Measurements from ENCODE around the gene ELF1.
A peak's percentile ranks its signal among the peaks of the same experiment; 100 is the strongest.

ELF1 gene

DNA sequence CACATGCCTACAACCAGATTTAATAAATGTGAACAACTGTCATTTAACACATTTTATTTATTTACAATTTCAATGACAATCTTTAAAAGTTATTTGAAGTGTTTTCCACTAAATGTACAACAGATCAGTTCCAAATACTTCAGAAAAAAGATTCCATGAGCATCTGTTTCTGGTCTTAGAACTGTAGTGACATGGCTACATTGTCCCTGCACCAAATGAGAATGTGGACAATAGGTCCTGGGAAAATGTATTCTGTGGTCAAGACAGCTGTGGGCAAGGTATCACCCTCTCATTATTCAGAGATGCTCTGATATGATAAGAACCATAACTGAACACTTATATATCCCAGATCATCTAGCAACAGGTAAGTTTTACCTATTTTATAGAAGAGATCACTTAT lies 43.7 kb downstream of the ELF1 start:
- no peak overlapping the region for H3K4me3 ChIP-seq (replicated peaks; ENCODE audit: low read depth, low read length)
- DNase-seq (ENCODE audit: extremely low read depth, low read depth) = no peak
- TF ChIP-seq, protein P1, sequence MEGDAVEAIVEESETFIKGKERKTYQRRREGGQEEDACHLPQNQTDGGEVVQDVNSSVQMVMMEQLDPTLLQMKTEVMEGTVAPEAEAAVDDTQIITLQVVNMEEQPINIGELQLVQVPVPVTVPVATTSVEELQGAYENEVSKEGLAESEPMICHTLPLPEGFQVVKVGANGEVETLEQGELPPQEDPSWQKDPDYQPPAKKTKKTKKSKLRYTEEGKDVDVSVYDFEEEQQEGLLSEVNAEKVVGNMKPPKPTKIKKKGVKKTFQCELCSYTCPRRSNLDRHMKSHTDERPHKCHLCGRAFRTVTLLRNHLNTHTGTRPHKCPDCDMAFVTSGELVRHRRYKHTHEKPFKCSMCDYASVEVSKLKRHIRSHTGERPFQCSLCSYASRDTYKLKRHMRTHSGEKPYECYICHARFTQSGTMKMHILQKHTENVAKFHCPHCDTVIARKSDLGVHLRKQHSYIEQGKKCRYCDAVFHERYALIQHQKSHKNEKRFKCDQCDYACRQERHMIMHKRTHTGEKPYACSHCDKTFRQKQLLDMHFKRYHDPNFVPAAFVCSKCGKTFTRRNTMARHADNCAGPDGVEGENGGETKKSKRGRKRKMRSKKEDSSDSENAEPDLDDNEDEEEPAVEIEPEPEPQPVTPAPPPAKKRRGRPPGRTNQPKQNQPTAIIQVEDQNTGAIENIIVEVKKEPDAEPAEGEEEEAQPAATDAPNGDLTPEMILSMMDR (IDR thresholded peaks at IDR 0.05; ENCODE audit: low read depth, low read length, missing control alignments) = no peak

DNA sequence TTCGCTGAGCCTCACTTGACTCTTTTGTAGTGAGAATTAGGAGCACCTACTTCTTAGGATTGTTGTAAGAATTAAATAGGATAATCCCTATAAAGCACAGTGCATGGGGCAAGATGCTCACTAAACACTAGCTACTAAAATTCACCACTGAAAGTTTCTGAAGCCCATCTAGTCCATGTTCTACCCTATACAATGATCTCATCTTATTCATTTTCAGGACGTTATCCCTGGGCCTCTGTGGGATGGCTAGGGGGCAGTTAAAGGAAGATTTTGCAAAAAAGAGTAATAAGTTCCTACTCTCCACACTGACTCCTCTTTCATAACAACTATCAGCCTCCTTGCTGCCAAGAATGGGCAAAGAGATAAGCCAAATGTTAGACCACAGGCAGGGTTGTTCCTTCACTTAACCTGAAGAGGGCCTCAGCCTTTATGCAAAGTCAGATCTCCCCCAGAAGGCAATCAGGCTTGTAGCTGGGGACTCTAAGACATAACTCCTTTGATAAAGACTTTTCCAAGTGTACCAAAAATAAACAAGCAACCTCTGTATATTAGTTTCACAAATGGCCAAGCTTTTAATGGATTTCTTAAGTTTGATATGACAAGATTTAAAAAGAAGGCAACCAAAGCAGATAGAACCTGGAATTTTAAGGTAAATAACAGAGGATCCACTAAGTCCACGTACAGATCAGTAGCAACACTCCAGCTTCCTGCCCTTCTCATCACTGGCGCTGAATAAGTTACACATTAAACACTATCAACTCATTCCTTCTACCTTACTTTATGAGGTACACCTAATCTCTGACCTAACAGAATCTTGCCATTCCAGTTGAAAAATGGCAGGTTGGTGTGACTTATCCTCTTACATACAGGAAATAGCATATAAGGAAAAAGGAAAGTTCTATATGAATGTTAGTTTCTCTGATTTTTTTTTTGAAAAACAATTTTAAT lies 44.4 kb downstream of the ELF1 start:
- TF ChIP-seq, protein P1 (IDR thresholded peaks at IDR 0.05; ENCODE audit: low read depth, low read length, missing control alignments) = peak; percentile 40
- no peak overlapping the region for H3K4me3 ChIP-seq (replicated peaks; ENCODE audit: low read depth, low read length)
- no peak for DNase-seq (ENCODE audit: extremely low read depth, low read depth)

DNA sequence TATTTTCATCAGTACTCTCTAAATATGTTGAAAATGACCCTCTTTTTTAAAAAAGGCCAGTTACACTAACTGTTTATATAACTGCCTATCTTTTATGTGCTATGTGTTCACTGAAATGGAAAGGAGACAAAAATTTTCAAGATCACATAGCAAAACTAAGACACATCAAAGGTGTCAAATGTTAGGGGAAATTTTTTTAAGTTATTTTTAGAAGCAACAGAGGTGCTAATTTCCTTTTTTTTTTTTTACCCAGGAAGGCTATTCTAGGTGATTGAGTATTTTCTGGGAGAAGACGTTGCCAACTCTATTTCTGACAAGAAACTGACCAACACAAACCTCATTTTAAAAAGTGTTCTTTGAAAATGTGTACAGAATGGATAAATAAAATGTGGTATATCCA lies 45.7 kb downstream of the ELF1 start:
- H3K4me3 ChIP-seq (replicated peaks; ENCODE audit: low read depth, low read length) = no peak overlapping the region
- TF ChIP-seq, protein P1 (IDR thresholded peaks at IDR 0.05; ENCODE audit: low read depth, low read length, missing control alignments) = no peak
- DNase-seq (ENCODE audit: extremely low read depth, low read depth) = no peak

DNA sequence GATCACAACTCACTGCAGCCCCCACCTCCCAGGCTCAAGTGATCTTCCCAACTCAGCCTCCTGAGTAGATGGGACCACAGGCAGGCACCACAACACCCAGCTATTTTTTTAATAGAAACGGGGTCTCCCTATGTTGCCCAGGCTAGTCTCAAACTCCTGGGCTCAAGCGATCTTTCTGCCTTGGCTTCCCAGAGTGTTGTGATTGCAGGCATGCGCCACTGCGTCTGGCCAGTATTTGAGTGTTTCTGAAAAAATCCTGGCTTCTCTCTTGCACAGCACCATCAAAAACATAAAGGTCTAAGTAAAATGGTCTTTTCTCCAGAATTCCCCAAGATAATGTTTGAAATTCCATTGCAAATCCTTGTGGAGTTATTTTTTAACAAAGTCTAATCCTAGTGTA lies 47.8 kb downstream of the ELF1 start:
- TF ChIP-seq, protein P1 (IDR thresholded peaks at IDR 0.05; ENCODE audit: low read depth, low read length, missing control alignments) = no peak
- no peak overlapping the region for H3K4me3 ChIP-seq (replicated peaks; ENCODE audit: low read depth, low read length)
- DNase-seq (ENCODE audit: extremely low read depth, low read depth) = no peak

DNA sequence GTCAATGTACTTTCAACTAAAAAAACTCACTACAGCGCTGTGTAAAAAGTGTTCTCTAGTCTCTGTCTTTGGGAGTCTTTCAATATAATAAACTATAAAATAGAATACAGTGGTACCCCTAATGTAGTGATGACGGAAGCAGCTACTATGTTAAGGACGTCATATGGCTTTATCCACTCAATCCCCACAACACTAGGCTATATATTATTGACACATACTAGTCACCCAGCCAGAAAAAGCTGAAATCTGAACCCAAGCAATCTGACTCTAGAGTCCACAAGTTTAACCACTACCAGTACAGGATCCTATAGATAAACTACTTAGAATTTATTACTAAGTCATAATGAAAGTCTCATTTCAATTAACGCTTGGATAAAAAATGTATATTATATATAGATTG lies 48.3 kb downstream of the ELF1 start:
- DNase-seq (ENCODE audit: extremely low read depth, low read depth) = no peak
- no peak overlapping the region for H3K4me3 ChIP-seq (replicated peaks; ENCODE audit: low read depth, low read length)
- TF ChIP-seq, protein P1 (IDR thresholded peaks at IDR 0.05; ENCODE audit: low read depth, low read length, missing control alignments) = no peak

DNA sequence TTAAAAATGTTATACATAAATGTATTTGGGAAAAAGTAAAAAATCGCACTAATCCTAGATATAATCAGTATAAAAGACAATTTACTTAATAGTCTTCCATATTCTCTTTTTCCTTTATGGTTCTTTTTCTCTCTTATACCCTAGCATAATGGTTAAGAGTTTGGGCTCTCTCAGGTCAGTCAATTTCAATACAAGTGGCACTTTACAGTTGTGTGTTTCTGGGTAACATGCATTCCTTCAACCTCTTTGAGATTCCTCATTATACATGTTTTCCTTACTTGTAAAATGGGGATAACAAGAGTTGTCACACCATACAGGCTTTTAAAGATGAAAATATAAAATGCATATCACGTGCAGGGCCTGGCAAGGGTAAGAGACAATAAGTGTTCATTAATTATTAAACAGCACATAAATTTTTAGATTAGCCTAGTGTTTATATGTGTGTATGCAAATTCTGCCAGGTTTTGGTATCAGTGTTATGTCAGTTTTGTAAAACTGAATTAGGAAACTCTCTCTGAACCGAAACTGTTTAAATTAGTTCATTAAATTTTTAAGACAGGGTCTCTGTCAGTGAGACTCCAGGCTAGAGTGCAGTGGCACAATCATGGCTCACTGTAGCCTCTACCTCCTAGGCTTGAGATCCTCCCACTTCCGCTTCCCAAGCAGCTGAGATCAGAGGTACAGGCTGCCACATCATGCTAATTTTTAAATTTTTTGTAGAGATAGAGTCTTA lies 49.8 kb downstream of the ELF1 start:
- H3K4me3 ChIP-seq (replicated peaks; ENCODE audit: low read depth, low read length) = no peak overlapping the region
- DNase-seq (ENCODE audit: extremely low read depth, low read depth) = no peak
- TF ChIP-seq, protein P1 (IDR thresholded peaks at IDR 0.05; ENCODE audit: low read depth, low read length, missing control alignments) = no peak
